ENCODE measurements around the gene MLX. TPM values are rescaled to one million over a fixed set of nuclear protein-coding genes. Genes with fewer than 3 reads are reported as not detected.
"Not testable (repeated sequence)": the region's sequence is repeated elsewhere in the genome, so short reads cannot be mapped to it uniquely, and the experiment has no call there.

MLX gene
- total RNA-seq, 1 donor from 2014 or later: 50.6 TPM

- DNase-seq (ENCODE audit: low spot score): peak; percentile 99
These were observed 30.9 kb upstream of the MLX start, which contains the start of gene NAGLU for GRCh38 chr17:42536048-42536371. NAGLU (plus strand) TSS chr17:42536241; CDS start chr17:42536273, 32 bp downstream.

- peak; percentile 96 for DNase-seq (ENCODE audit: low spot score)
These were observed 30.3 kb upstream of the MLX start for GRCh38 chr17:42536372-42537155.

- DNase-seq (ENCODE audit: low spot score): no peak
These were observed 29.6 kb upstream of the MLX start for GRCh38 chr17:42537156-42537805.

- DNase-seq (ENCODE audit: low spot score): no peak
These were observed 29.0 kb upstream of the MLX start for GRCh38 chr17:42537826-42538451.

- no peak for DNase-seq (ENCODE audit: low spot score)
These were observed 28.4 kb upstream of the MLX start for GRCh38 chr17:42538482-42538881.

GRCh38 chr17:42540558-42540957 lies 26.3 kb upstream of the MLX start:
- DNase-seq (ENCODE audit: low spot score): not testable (repeated sequence)

GRCh38 chr17:42541041-42541833 lies 25.7 kb upstream of the MLX start:
- DNase-seq (ENCODE audit: low spot score): no peak

GRCh38 chr17:42543190-42544079 lies 23.5 kb upstream of the MLX start:
- no peak for DNase-seq (ENCODE audit: low spot score)

GRCh38 chr17:42544874-42545283 lies 22.0 kb upstream of the MLX start:
- DNase-seq (ENCODE audit: low spot score): no peak

GRCh38 chr17:42545755-42546505 lies 21.0 kb upstream of the MLX start:
- DNase-seq (ENCODE audit: low spot score): not testable (repeated sequence)

GRCh38 chr17:42547001-42547461 lies 19.9 kb upstream of the MLX start:
- DNase-seq (ENCODE audit: low spot score): no peak

GRCh38 chr17:42547698-42548069 lies 19.2 kb upstream of the MLX start:
- DNase-seq (ENCODE audit: low spot score): no peak

- DNase-seq (ENCODE audit: low spot score): no peak
These were observed 18.6 kb upstream of the MLX start for GRCh38 chr17:42548070-42548837.

GRCh38 chr17:42548993-42549755 lies 17.7 kb upstream of the MLX start:
- DNase-seq (ENCODE audit: low spot score): no peak

GRCh38 chr17:42552736-42553135 lies 14.2 kb upstream of the MLX start, which contains the start of gene HSD17B1:
HSD17B1 (plus strand) TSS chr17:42552923; CDS start chr17:42552934, 11 bp downstream.
- not testable (repeated sequence) for DNase-seq (ENCODE audit: low spot score)

- no peak for DNase-seq (ENCODE audit: low spot score)
These were observed 13.6 kb upstream of the MLX start for GRCh38 chr17:42553161-42553818.

GRCh38 chr17:42553866-42554249 lies 13.0 kb upstream of the MLX start:
- no peak for DNase-seq (ENCODE audit: low spot score)

All from mesenteric fat pad (tissue), 1 donor.